GM12874 (cell line): ENCODE results near the gene VEZF1.

Experiments
- TF ChIP-seq, protein P1 (sequence below): IDR thresholded peaks from 2 replicates; pipeline ENCODE4 v1.5.1; 2011; ENCODE audit warnings: low read depth, mild to moderate bottlenecking, control low read depth, low read length, moderate library complexity; ENCODE audit not compliant: insufficient read depth

Gene VEZF1

GRCh38 chr17:57979076-57979475 lies 9.0 kb downstream of the VEZF1 start:
- TF ChIP-seq, protein P1, sequence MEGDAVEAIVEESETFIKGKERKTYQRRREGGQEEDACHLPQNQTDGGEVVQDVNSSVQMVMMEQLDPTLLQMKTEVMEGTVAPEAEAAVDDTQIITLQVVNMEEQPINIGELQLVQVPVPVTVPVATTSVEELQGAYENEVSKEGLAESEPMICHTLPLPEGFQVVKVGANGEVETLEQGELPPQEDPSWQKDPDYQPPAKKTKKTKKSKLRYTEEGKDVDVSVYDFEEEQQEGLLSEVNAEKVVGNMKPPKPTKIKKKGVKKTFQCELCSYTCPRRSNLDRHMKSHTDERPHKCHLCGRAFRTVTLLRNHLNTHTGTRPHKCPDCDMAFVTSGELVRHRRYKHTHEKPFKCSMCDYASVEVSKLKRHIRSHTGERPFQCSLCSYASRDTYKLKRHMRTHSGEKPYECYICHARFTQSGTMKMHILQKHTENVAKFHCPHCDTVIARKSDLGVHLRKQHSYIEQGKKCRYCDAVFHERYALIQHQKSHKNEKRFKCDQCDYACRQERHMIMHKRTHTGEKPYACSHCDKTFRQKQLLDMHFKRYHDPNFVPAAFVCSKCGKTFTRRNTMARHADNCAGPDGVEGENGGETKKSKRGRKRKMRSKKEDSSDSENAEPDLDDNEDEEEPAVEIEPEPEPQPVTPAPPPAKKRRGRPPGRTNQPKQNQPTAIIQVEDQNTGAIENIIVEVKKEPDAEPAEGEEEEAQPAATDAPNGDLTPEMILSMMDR = no peak

DNA sequence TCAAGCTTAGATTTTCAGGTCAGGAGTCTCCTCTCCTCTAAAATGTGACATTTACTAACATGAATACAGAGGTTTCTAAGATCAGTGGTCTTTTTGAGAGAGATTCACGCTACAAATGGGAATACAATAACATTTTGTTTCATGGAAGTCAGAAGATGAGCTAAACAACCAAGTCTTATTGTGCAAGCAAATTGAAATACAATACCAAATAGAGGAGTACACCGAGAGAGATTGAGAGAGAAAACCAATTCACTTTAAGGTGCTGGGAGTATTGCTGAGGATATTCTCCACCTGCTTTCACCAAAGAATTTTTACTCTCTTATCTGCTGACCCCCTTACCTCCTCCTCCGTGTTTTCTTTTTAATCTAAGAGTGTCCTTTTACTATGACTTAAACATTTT lies 11.5 kb downstream of the VEZF1 start:
- TF ChIP-seq, protein P1 = no peak

GRCh38 chr17:57975044-57975443 lies 13.0 kb downstream of the VEZF1 start:
- TF ChIP-seq, protein P1 = no peak

- TF ChIP-seq, protein P1 = no peak
Observed at GRCh38 chr17:57972151-57972550, 15.9 kb downstream of the VEZF1 start.

DNA sequence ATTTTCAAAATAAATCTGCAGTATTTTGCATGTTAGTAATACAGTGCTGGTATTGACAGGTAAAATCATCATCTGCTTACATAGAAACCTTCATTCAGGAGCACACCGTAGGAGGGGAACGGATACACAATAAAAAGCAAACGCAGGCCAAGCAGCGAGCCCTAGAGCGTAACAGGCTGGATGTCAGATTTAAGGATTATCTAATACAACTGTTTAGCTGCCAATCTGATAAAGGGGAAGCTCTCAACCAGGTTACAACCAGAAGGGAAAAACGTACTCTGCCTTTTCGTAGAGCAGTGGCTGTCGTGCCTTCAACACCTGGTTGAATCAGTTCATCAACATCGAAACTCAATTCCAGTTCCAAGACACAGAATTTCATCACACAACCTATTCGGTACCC lies 16.5 kb downstream of the VEZF1 start:
- TF ChIP-seq, protein P1 = no peak

GRCh38 chr17:57970710-57971109 lies 17.3 kb downstream of the VEZF1 start:
- TF ChIP-seq, protein P1 = no peak

GRCh38 chr17:57968456-57968855 lies 19.6 kb downstream of the VEZF1 start:
- TF ChIP-seq, protein P1 = no peak

- TF ChIP-seq, protein P1 = no peak
Observed at GRCh38 chr17:57966875-57967274, 21.2 kb downstream of the VEZF1 start.
